SK-N-SH treated with all-trans-retinoic acid at 6 μM for 48 hours (cell line): ENCODE results near the gene MED15.

Experiments
- ATAC-seq: fragments of 200-7000 bp; cut with Tn5 transposase; 3 replicates; pipeline ENCODE4 v1.9.1; 2020; ENCODE audit warnings: mild to moderate bottlenecking, moderate library complexity
- ARNTL ChIP-seq: fragments of 450-650 bp; formaldehyde crosslinking; IDR thresholded peaks from 2 replicates; pipeline ENCODE4 v1.5.0; 2020; ENCODE audit warnings: low read depth, mild to moderate bottlenecking, moderate library complexity, borderline replicate concordance
- BACH2 ChIP-seq: fragments of 250-450 bp; sonication (Bioruptor Pico); IDR thresholded peaks from 2 replicates; pipeline ENCODE4 v1.9.0; 2021; ENCODE audit warnings: mild to moderate bottlenecking, borderline replicate concordance
- CSDC2 ChIP-seq: fragments of 250-450 bp; sonication (Bioruptor Pico); IDR thresholded peaks from 2 replicates; pipeline ENCODE4 v1.5.0; 2020; ENCODE audit warnings: mild to moderate bottlenecking, moderate library complexity
- ESRRG ChIP-seq: fragments of 250-450 bp; sonication (Bioruptor Pico); IDR thresholded peaks from 2 replicates; pipeline ENCODE4 v1.6.1; 2021; ENCODE audit warnings: mild to moderate bottlenecking
- GLIS3 ChIP-seq: fragments of 250-450 bp; sonication (Bioruptor Pico); IDR thresholded peaks from 2 replicates; pipeline ENCODE4 v1.5.0; 2020; ENCODE audit warnings: mild to moderate bottlenecking, moderate library complexity
- ISL1 ChIP-seq: fragments of 250-450 bp; sonication (Bioruptor Pico); IDR thresholded peaks from 2 replicates; pipeline ENCODE4 v2.1.2; 2022; ENCODE audit warnings: mild to moderate bottlenecking, moderate library complexity
- OSR1 ChIP-seq: fragments of 250-450 bp; sonication (Bioruptor Pico); IDR thresholded peaks from 2 replicates; pipeline ENCODE4 v1.8.0; 2022; ENCODE audit warnings: moderate library complexity, mild to moderate bottlenecking, inconsistent platforms
- POU6F1 ChIP-seq: fragments of 250-450 bp; sonication (Bioruptor Pico); IDR thresholded peaks from 2 replicates; pipeline ENCODE4 v1.8.0; 2021; ENCODE audit warnings: low read depth, mild to moderate bottlenecking, moderate library complexity, borderline replicate concordance
- PPARA ChIP-seq: fragments of 250-450 bp; sonication (Bioruptor Pico); IDR thresholded peaks from 2 replicates; pipeline ENCODE4 v1.5.0; 2020; ENCODE audit warnings: mild to moderate bottlenecking, borderline replicate concordance
- RARB ChIP-seq: fragments of 250-450 bp; sonication (Bioruptor Pico); IDR thresholded peaks from 2 replicates; pipeline ENCODE4 v1.8.0; 2021; ENCODE audit warnings: mild to moderate bottlenecking, moderate library complexity
- SNAI2 ChIP-seq: fragments of 250-450 bp; sonication (Bioruptor Pico); IDR thresholded peaks from 2 replicates; pipeline ENCODE4 v1.5.0; 2020; ENCODE audit warnings: mild to moderate bottlenecking, moderate library complexity
- TCF4 ChIP-seq: fragments of 250-450 bp; sonication (Bioruptor Pico); IDR thresholded peaks from 2 replicates; pipeline ENCODE4 v1.8.0; 2021; ENCODE audit warnings: mild to moderate bottlenecking, moderate library complexity, borderline replicate concordance
- TOX ChIP-seq: fragments of 250-450 bp; sonication (Bioruptor Pico); IDR thresholded peaks from 2 replicates; pipeline ENCODE4 v1.8.0; 2021; ENCODE audit warnings: mild to moderate bottlenecking, moderate library complexity, borderline replicate concordance
- ZC3H10 ChIP-seq: fragments of 250-450 bp; sonication (Bioruptor Pico); IDR thresholded peaks from 2 replicates; pipeline ENCODE4 v1.5.1; 2021; ENCODE audit warnings: mild to moderate bottlenecking, moderate library complexity
- ZFP3 ChIP-seq: fragments of 250-450 bp; sonication (Bioruptor Pico); IDR thresholded peaks from 2 replicates; pipeline ENCODE4 v1.5.0; 2020; ENCODE audit warnings: mild to moderate bottlenecking, moderate library complexity
- ZFP30 ChIP-seq: fragments of 450-650 bp; formaldehyde crosslinking; IDR thresholded peaks from 2 replicates; pipeline ENCODE4 v1.5.0; 2022; ENCODE audit warnings: mild to moderate bottlenecking, moderate library complexity
- ZNF565 ChIP-seq: fragments of 450-650 bp; formaldehyde crosslinking; conservative IDR thresholded peaks from 2 replicates; pipeline ENCODE4 v1.5.0; 2020; ENCODE audit warnings: low read depth, mild to moderate bottlenecking, moderate library complexity
- ZNF70 ChIP-seq: fragments of 450-650 bp; formaldehyde crosslinking; IDR thresholded peaks from 2 replicates; pipeline ENCODE4 v1.5.0; 2020; ENCODE audit warnings: mild to moderate bottlenecking, moderate library complexity
- ZNF8 ChIP-seq: fragments of 450-650 bp; formaldehyde crosslinking; IDR thresholded peaks from 2 replicates; pipeline ENCODE4 v1.5.0; 2020; ENCODE audit warnings: mild to moderate bottlenecking, moderate library complexity
- TF ChIP-seq, protein P1 (sequence below): fragments of 250-450 bp; sonication (Bioruptor Pico); IDR thresholded peaks from 2 replicates; pipeline ENCODE4 v1.5.0; 2020; ENCODE audit warnings: mild to moderate bottlenecking, moderate library complexity
- TF ChIP-seq, protein P2 (sequence below): fragments of 250-450 bp; sonication (Bioruptor Pico); IDR thresholded peaks from 2 replicates; pipeline ENCODE4 v1.5.1; 2020; ENCODE audit warnings: low read depth, mild to moderate bottlenecking, moderate library complexity

Gene MED15

GRCh38 chr22:20519558-20519957 lies 12.1 kb downstream of the MED15 start:
- no peak for TF ChIP-seq TCF4 (CRISPR knock-in tag)
- no peak for TF ChIP-seq ARNTL (CRISPR knock-in tag)
- TF ChIP-seq, all 23 proteins: peak for 0
- no peak for ATAC-seq

DNA sequence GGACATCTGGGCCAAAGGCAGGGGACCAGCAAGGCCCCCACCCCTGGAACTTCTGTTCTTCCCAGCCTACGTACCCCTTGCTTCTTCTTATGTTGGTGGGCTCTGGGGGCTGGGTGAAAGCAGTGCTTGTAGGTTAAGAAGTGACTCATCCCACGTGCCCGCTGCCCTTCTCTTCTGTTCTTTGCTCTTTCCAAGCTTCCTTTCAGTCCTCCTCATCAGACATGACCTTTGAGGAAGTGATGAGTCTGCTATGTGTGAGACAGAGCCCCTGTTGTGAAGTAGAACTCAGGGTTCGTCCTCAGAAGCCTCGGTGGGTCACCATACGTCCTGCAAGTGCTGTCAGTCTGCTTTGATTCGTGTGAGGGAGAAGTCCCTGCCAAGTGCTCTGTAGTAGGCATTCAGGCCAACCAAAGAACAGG lies 12.7 kb downstream of the MED15 start:
- TF ChIP-seq ZFP30 (CRISPR knock-in tag) (no peak), GLIS3 (CRISPR knock-in tag) (no peak), ARNTL (CRISPR knock-in tag) (no peak), ZC3H10 (CRISPR knock-in tag) (no peak), CSDC2 (no peak), RARB (CRISPR knock-in tag) (no peak), PPARA (CRISPR knock-in tag) (no peak), ZNF70 (no peak), SNAI2 (CRISPR knock-in tag) (no peak), ZNF8 (CRISPR knock-in tag) (no peak), ZFP3 (CRISPR knock-in tag) (no peak), ISL1 (CRISPR knock-in tag) (no peak), BACH2 (no peak), OSR1 (CRISPR knock-in tag) (no peak)
- TF ChIP-seq, protein P1, sequence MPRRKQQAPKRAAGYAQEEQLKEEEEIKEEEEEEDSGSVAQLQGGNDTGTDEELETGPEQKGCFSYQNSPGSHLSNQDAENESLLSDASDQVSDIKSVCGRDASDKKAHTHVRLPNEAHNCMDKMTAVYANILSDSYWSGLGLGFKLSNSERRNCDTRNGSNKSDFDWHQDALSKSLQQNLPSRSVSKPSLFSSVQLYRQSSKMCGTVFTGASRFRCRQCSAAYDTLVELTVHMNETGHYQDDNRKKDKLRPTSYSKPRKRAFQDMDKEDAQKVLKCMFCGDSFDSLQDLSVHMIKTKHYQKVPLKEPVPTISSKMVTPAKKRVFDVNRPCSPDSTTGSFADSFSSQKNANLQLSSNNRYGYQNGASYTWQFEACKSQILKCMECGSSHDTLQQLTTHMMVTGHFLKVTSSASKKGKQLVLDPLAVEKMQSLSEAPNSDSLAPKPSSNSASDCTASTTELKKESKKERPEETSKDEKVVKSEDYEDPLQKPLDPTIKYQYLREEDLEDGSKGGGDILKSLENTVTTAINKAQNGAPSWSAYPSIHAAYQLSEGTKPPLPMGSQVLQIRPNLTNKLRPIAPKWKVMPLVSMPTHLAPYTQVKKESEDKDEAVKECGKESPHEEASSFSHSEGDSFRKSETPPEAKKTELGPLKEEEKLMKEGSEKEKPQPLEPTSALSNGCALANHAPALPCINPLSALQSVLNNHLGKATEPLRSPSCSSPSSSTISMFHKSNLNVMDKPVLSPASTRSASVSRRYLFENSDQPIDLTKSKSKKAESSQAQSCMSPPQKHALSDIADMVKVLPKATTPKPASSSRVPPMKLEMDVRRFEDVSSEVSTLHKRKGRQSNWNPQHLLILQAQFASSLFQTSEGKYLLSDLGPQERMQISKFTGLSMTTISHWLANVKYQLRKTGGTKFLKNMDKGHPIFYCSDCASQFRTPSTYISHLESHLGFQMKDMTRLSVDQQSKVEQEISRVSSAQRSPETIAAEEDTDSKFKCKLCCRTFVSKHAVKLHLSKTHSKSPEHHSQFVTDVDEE (CRISPR knock-in tag), result no peak
- peak; percentile 62 for ATAC-seq

DNA sequence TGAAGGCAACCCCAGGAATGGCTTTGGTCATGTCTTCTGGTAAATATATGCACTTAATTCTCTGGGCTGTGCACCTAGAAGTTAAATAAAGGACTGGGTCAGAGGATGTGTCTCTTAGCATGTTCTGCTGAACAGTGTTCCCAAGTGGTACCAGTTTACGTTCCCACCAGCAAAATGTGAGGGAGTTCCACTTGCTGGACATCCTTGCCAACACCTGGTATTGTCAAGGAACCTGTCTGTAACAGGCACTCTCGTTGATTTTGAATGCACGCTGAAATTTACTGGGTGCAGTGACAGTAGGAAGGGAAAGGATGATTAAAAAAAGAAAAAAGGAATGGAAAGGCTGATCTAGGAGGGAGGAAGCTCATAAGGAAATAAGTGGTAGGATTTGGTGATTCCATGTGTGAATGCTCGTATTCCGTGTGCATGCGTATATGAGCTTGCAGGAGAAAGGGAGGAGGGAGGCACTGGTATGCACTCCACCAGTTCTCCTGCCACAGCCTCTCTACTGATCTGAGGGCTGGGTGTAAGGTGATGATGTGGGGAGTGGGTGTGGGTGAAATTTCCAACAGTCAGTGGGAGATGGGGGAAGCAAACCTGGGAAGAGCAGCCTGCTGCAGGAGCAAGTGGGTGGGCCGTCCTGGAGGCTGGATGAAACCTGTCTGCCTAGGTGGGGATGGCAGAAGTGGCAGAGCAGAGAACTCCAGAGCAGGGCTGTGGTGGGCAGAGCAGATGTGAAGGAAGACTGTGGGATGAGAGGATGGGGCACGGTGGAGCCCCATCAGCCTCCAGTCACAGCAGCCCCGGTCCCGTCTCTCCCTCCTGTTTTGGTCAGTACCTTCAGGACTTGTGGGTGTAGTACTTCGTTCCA lies 15.0 kb downstream of the MED15 start:
- ATAC-seq, result no peak
- no peak for TF ChIP-seq POU6F1 (CRISPR knock-in tag)
- no peak for TF ChIP-seq ZNF565 (CRISPR knock-in tag)
- TF ChIP-seq ARNTL (CRISPR knock-in tag), result no peak
- TF ChIP-seq GLIS3 (CRISPR knock-in tag), result no peak
- TF ChIP-seq, protein P1 (CRISPR knock-in tag), result no peak
- TF ChIP-seq ZC3H10 (CRISPR knock-in tag), result no peak
- no peak for TF ChIP-seq OSR1 (CRISPR knock-in tag)
- TF ChIP-seq ESRRG (CRISPR knock-in tag), result no peak
- no peak for TF ChIP-seq ZNF8 (CRISPR knock-in tag)
- no peak for TF ChIP-seq CSDC2
- TF ChIP-seq TOX (CRISPR knock-in tag), result no peak
- TF ChIP-seq SNAI2 (CRISPR knock-in tag), result no peak
- TF ChIP-seq, protein P2, sequence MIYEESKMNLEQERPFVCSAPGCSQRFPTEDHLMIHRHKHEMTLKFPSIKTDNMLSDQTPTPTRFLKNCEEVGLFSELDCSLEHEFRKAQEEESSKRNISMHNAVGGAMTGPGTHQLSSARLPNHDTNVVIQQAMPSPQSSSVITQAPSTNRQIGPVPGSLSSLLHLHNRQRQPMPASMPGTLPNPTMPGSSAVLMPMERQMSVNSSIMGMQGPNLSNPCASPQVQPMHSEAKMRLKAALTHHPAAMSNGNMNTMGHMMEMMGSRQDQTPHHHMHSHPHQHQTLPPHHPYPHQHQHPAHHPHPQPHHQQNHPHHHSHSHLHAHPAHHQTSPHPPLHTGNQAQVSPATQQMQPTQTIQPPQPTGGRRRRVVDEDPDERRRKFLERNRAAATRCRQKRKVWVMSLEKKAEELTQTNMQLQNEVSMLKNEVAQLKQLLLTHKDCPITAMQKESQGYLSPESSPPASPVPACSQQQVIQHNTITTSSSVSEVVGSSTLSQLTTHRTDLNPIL, result no peak
- no peak for TF ChIP-seq ZFP30 (CRISPR knock-in tag)
- no peak for TF ChIP-seq RARB (CRISPR knock-in tag)
- TF ChIP-seq, all 23 proteins: peak for 0
